CD1c-positive myeloid dendritic cell (primary cell): ENCODE results near the gene CACNA2D3.

ENCODE experiments used
- DNase-seq: peaks from one replicate; pipeline ENCODE4 v3.0.0-alpha.2; 2016; ENCODE audit errors: extremely low spot score

CACNA2D3 gene

DNA sequence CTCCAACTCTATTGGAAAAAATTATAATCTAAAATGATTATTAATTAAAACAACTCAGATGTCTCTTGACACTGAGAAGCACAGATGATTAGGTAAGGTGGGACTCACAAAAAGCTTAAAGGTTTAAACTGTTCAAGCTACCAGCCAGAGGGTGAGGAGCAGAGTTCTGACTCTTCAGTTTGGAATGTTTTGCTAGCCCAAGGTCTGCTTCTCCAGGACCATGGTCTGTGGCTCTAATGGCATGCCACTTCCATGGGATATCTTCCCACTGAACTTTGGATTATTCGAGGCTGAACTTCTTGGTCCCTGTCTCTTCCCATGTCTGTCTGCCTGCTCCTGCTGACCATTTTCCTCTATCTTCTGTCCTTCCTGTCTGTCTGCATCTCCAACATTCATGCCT lies 49.2 kb downstream of the CACNA2D3 start:
- DNase-seq, result no peak

DNA sequence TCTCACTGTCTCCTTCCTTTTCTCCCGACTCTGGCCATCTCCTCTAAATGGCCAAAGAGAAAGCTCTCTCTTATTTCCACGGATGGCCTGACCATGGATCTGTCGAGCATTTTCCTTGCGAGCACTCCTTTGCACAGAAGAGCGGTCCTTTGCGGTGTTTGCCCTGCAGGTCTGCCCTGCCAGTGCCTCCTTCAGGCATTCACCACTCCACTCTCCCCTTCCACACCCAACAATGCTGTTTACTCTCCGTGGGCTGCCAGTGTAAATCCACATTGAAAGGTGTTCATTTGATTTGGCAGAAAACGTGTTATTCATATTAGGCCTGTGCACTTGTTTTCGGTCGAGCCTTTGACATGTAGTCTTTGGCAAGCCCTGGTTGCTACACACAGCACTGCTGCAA lies 49.6 kb downstream of the CACNA2D3 start:
- DNase-seq, result no peak

DNA sequence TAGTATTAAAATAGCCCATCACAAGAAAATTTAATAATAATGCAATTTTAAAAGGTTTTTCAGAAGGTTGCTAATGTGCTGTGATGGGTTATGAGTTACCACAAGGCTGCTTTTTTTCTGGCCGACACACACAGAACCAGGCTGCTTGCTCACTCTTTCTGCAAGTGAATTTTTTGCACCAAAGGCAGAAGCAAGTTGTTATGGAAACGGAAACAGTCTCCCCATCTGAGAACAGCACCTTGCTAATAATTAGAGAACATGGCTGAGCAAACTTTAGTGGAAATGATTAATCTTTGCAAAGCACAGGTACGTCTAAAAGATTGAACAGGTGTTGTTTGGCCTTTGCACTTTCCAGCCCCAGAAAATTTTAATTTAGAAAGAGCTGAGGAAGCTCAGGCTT lies 51.0 kb downstream of the CACNA2D3 start:
- no peak for DNase-seq

DNA sequence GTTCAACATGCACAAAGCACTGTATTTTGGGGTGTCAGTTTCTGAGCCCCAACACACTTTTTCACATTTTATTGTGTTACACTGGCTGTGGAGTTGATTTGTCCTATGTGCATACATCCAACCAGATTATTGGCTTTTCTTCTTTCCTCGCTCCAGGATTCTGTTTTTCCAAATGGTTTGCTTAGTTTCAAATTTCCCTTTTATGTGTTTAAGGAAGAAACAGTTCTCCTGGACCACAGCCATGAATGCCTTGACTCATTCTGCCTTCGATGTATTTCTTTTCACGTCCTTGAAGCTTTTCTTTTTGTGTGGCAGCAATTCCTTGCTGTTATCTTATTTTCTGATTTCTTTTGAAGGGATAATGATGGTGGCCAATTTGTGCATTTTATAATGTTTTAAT lies 53.8 kb downstream of the CACNA2D3 start:
- no peak for DNase-seq

DNA sequence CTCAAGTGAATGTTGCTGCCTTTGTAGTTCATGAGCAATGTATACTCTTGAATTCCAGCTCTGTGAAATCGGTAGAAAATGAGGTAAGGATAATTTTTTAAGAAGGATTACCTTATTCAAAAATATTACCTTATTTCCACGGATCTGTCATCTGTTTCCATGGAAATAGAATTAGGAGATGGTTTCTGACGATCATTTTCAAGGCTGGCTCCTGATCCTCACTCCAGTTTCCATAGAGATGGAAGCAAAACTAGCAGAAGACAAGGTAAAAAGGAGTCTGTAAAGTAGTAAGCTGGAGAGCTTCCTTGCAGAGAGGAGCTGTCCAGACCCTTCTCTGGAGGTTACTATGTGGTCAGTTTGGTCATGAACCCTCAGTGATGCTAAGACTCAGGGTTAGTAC lies 55.5 kb downstream of the CACNA2D3 start:
- no peak for DNase-seq

DNA sequence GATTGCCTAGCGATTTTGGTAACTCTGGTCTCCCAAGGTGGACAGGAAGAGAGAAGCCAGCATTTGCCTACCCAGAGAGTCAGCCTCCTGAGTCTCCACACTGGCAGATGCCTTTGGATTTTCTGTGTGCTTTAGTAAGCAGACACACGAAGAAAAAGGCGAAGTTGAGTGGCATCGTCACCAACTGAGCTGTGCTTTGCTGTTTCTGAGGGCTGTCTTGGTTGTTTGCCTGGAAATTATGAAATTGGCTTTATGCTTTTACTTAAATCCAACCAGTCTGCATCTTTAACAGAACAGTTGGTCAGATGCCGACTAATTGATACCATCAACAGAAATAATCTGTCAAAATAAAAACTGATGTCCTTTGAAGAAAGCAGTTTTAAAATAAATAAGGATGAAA lies 56.0 kb downstream of the CACNA2D3 start:
- no peak for DNase-seq

DNA sequence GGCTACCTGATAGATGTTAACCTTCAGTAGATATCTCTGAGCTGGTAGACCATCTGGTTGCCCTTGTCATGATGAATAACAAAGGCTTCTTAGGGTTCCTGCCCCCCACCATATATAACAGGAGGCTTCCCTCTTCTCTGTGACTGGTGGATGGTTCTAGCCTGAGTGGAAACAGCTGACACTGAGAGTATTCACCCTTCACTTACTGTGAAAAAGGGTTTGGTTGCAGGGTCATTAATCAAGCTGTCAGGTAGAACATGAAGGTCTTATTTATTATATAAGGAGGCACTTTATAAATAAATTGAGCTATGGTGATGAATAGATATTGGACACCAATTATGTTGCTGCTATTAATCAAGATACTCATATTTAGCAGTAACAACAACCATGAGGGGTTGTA lies 58.6 kb downstream of the CACNA2D3 start:
- DNase-seq, result no peak

DNA sequence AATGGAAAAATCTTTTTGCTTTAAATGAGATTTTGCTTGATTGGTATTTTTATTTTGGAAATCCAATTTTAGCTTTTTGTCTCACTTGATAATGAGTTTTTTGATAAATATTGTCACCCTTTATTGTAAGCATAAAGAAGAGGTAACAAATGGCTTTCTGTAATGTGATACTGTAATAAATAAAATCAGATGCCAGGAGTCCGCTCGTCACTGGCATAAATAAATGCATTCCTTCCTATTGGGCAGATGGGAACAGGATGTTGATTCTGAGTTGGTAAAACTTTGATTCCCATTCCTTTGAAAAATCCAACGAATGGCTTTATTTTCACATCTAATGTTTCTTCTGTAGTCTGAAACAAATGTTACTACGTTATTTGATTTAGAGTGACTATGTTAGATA lies 59.9 kb downstream of the CACNA2D3 start:
- DNase-seq, result no peak

DNA sequence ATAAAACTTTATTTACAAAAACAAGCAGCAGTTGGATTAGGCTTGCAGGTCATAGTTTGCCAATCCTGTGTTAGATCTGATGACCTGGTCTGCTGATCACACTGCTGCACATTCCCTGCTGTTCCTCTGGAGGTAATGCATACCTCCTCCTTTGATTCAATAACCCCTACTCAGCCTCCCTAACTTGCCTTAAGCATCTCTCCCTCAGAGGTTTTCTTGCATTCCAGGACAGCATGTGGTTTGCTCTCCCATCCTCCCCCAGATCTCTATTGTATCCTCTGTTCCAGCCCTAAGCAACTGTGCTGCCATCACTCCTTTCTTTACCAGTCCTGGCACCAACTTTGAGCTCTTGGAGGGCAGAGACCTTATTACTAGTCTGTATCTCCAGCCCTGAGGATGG lies 63.4 kb downstream of the CACNA2D3 start:
- no peak for DNase-seq

DNA sequence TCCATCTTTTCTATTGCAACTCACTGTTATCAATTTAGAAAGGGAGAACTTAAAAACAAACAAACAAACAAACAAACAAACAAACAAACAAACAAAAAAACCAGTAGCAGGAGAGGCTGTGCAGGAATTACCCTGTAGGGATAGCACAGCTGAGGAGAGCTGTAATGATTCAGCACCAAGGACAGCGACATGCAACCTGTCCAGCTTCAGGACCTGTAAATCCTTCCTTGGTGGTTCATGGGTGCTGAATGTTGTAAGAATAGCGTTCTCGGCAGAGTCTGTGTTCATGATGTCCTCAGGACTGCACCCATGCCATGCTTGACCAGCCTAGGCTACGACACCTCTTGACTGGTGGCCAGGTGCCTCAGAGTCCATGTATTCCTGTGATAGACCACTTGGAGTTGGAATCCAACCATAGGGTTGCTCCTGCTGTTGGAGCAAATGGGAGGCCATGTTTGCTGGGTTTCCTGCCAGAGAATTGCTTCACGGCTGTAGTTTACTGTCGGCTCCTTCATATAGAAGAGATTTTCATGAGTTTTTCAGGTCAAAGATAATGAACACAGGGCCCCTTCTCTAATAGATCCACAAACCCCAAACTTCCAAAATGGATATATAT lies 65.9 kb downstream of the CACNA2D3 start:
- DNase-seq, result peak; percentile 33

DNA sequence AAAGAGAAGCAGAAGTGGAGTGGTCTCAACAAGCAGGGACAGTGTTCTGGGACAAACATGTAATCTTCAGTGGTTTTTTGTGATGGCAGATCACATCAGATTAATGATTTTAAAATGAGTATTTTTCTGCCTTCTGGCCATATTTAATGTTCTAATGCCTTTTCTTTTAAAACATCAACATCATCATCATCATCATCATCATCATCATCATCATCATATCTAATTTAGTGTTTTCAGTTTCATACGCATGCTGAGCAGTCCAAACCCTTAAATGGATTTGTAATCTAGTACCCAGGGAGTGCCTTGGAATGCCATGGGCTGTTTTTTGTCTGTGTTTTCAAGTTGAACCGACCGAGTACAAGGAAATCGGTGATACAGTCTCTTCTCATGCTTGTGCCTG lies 68.9 kb downstream of the CACNA2D3 start:
- DNase-seq, result no peak

DNA sequence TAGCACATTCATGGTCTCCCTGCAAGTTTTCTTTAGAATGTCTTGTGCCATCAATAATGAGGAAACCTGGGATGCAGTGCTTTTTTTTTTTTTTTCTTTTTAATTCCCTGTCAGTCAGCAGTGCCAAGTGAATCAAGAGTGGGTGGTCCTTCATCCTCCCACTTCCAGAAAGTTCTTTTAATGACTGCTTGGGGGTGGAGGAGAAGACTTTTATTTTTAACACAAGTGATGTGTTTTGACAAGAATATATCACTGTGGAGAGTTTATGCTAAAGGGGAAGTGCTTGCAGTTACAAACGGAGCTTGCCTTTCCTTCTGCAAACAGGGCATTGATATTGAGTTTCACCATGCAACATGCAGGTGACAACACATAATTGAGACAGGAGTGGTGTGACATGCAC lies 69.7 kb downstream of the CACNA2D3 start:
- no peak for DNase-seq

DNA sequence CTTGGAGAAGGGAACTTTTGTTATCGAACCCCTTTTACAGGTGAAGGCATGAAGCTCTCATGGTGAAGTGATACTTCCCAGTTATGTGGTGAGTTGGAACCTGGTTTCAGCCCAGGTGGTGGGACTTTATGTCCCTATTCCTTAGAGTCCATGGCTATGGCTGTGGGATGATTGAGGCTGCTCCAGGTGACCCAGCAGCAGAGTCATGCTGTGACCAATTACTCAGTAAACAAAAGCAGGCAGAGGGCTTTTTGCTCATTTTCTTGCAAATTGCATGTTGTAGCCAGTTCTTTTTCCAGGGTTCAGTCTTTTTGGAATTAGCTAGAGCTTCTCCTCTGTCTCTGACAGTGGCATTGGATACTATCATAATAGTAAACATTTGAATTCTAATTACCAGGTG lies 70.7 kb downstream of the CACNA2D3 start:
- no peak for DNase-seq

DNA sequence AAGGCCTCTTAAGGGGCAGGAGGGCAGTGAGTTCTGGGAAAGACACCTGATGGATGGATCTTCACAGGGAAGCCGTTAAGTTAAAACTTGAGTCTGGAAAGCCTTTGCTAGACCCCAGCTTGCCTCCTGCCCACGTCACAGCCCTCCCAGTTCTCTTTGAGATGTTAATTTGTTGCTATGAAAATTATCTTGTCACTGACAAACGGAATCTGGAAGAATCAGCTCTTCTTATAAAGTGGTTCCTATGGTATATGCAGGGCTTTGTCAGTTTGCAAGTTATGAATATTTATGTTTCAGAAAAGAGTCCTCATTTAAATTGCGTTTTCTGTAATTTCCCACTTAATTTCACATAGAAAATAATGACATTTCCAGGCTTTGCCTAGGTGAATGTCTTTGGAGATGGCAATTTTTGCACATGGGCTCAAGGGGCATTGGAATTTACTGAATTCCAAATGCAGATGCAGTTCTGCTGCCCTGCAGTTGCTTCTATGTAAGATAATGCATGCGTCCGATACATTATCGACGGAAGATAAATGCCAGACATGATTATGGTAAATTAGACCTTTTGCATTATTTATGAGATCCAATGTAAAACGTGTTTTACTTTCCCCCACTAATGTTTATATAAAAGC lies 74.1 kb downstream of the CACNA2D3 start:
- no peak for DNase-seq

DNA sequence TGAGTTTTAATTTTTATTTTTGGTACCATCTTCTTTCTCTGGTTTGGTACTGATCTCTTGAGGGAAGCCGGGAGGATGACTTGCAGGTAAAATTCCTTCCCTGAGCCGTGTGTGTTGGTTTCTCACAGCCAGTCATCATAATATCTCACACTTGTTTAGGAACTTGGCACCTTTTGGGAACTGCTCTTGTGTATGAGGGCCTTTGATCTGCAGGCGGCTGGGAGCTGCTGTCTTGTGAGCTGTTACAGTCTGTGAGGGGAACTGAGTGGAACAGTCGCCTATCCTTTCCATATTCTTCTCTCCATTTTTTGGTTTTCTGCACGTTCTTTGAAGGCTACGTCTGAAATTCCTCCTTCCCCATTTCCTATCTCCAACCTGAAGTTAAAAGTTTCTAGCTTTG lies 75.2 kb downstream of the CACNA2D3 start:
- DNase-seq, result no peak

DNA sequence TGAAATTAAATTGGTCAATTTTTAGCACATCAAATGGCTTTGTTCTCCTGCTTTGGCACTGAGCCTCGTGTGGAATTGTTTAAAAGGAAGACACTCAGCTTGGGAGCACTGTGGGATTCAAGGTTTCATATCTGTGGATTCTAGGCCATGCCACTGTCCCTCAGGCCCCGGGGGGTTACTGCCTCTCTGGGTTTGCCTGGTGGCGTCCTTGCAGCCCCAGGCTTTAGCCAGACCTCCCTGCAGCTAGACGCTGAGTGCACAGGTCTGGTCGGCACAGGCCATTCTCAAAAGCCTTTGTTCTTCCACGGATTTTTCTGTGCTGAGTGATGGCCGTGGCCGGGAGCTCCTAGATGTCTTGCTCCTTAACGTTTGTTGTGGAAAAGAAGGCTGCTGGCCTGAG lies 76.2 kb downstream of the CACNA2D3 start:
- DNase-seq, result no peak

DNA sequence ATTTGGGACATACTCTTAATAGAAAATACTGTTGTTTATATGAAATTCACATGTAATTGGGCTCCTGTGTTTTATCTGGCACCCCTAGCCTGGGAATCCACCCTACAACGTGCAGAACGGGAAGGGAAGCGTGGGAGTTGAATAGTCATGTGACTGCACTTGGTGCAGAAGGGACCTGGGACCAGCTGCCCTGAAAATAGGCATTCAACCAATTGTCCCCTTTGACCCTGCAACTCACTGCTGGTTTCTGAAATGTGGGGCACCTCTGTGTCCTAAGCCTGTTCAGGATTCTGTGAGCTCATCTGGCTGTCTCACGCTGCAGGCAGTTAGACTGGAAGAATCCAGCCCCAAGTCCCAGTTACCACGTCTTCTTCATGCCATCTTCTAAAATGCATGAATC lies 79.7 kb downstream of the CACNA2D3 start:
- no peak for DNase-seq

DNA sequence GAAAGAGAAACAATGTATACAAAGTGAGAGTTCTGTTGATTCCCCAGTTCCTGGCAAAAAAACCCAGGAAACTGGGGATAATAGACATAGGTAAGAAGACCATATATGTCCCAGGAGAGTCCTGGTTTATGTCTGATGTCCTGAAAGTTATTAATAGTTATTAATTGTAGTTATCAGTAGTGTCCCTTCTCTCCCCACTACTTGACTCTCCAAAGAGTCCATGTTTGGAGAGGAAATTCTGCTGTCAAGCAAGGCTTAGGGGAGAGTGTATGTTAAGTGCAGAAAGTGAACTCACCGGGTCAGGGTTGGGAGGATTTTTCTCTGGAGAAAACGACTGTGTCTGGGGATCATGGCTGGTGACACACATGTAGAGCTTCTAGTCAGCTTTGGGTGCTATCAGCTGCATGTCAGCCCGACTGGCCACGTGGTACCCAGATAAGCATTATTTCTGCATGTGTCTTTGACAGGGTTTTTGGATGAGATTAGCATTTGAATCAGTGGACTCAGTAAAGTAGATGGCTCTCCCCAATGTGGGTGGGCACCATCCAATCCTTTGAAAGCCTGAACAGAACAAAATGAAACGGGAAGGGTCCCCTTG lies 80.4 kb downstream of the CACNA2D3 start:
- DNase-seq, result no peak

DNA sequence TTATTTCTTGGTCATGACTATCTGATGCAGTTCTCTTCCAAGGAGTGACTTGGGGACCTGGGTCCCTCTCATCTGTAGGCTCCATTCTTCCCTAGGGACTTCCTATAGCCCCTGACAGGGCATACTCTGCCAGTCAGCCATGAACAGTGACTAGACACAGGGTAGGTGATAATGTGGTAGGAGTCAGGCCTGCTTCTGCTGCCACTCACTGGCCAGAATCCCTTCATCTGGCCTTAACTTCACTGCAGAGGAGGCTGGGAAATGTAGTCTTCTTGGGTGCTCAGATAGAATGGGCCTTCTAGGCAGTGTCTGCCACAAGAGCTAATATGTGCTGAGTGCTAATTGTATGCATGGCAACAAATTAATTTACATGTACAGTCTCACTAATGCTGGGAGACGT lies 84.5 kb downstream of the CACNA2D3 start:
- no peak for DNase-seq

DNA sequence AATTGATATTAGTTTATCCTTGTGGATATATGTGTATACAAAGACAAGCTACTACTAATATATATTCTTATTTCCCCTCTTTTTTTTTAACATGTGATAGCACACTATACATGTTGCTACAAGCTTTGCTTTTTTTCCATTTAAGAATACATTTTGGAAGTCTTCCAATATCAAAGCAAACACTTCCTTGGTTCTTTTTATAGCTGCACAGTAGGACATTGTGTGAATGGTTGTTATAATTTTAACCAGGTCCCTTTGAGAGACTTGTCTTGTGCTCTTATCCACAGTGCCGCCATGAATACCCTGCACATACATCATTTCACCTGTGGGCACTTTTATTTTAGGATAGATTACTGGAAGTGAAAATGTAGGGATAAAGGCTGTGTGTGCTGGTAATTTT lies 88.7 kb downstream of the CACNA2D3 start:
- no peak for DNase-seq

DNA sequence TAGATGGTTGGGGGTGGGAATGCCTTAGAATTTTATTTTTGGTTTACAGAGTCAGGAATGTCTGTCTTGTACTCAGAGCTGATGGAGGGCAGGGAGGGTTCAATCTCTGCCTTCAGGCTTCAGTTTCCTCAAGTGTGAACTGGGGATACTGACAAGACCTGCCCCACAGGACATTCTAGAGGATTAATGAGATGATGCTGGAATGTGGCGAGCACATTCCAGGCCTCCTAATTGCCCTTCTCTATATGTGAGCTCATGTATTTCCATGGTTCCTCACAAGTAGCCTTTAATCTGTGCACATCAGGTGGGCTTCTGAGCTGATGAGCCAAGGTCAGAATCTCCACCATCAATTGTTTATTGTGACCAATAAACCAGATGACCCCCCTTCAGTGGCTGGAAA lies 90.4 kb downstream of the CACNA2D3 start:
- DNase-seq, result no peak

DNA sequence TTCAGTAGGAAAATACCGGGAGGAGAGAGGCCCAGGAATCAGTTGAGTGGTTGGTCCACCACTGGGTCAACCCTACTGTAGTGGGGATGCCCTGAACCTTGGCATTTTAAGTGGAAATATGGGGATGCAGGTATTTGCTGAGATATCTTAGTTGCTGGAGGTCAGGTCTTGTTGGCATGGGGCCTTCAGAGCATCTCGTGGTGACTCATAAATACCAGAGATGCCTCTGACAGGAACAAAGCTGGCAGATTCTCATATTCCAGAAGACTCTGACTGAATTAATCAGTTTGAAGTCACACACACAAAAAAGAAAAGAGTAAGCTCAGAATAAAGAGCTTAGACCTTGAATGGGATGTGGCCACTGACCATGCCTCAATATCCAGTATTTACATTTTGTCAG lies 91.6 kb downstream of the CACNA2D3 start:
- DNase-seq, result no peak

DNA sequence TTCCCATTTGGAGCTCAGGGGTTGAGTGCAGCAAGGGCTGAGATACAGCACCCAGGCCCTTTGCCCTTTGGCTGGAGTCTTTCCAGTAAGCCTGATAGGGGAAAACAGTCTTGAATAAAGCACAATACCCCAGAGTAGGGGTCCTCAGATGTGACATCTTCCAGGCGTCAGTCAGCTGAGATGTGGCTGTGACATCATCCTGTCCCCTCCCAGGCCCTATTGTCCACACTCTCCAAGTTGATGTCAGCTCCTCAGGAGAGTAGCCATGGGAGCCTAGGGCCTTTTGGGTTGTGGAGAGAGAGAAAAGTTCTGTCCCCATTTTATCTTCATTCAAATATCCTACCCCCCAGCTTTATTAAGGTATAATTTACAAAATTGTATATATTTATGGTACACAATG lies 92.5 kb downstream of the CACNA2D3 start:
- DNase-seq, result no peak

DNA sequence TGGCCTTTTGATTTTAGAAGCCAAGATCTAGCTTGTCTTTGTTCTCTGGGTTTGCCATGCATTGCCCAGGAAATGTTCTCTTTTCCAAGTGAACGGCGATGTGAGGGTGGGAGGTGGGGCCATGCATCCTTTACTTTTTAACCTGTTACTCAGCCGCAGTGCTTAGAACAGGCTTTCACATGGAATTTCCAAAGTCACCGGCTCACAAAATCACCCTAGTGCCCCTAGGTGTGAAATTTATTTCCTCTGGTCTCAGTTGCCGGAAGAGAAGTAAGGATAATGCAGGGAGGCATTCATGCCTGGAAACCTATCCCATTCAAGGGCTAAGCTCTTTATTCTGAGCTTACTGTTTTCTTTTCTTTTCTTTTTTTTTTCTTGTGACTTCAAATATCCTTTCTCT lies 93.2 kb downstream of the CACNA2D3 start:
- DNase-seq, result no peak
